ENCODE results near the gene COG5.

- TF ChIP-seq CTCF (IDR thresholded peaks at IDR 0.05; ENCODE audit: low read depth, low read length, missing input control) (no peak), RXRA (IDR thresholded peaks at IDR 0.05) (no peak), RAD21 (IDR thresholded peaks at IDR 0.05) (no peak), SP1 (IDR thresholded peaks at IDR 0.05) (no peak)
Observed at GRCh38 chr7:107166736-107167426, 396.8 kb downstream of the COG5 start.
